GM23338 (cell line): ENCODE data around the gene MR1. TPM values are rescaled to one million over a fixed set of nuclear protein-coding genes. Genes with fewer than 3 reads are reported as not detected.

Experiments
- ATAC-seq: fragments of 200-7000 bp; cut with Tn5 transposase; 3 replicates; pipeline ENCODE4 v1.9.1; 2020
- DNase-seq: peaks from one replicate; pipeline ENCODE4 v3.0.0-alpha.2; 2015; ENCODE audit warnings: low spot score
- H2AFZ ChIP-seq: fragments of 200-600 bp; sonication (generic); 2 replicates; pipeline ENCODE4 v1.8.0; 2016; ENCODE audit warnings: antibody characterized with exemption, mild to moderate bottlenecking, moderate library complexity
- H3F3A ChIP-seq: fragments of 200-600 bp; sonication (generic); replicated peaks from 2 replicates; pipeline ENCODE4 v1.8.0; 2017; ENCODE audit warnings: antibody characterized with exemption, mixed run types, low read depth
- H3K27ac ChIP-seq: fragments of 200-600 bp; sonication (generic); 2 replicates; pipeline ENCODE4 v1.6.1; 2016; ENCODE audit warnings: low read depth
- H3K27me3 ChIP-seq: fragments of 200-600 bp; sonication (generic); 2 replicates; pipeline ENCODE4 v1.8.0; 2016; ENCODE audit warnings: mild to moderate bottlenecking, mixed run types, moderate library complexity; ENCODE audit not compliant: insufficient read depth
- H3K36me3 ChIP-seq: fragments of 200-600 bp; sonication (generic); 2 replicates; pipeline ENCODE4 v1.8.0; 2016; ENCODE audit warnings: mild to moderate bottlenecking; ENCODE audit not compliant: insufficient read depth
- H3K4me1 ChIP-seq: fragments of 200-600 bp; sonication (generic); 2 replicates; pipeline ENCODE4 v1.8.0; 2016; ENCODE audit warnings: mild to moderate bottlenecking, moderate library complexity; ENCODE audit not compliant: insufficient read depth
- H3K4me2 ChIP-seq: fragments of 200-600 bp; sonication (generic); 2 replicates; pipeline ENCODE4 v1.7.1; 2017; ENCODE audit warnings: mixed run types
- H3K4me3 ChIP-seq: fragments of 200-600 bp; sonication (generic); 2 replicates; pipeline ENCODE4 v1.6.1; 2016; ENCODE audit warnings: mixed run types
- H3K79me2 ChIP-seq: fragments of 200-600 bp; sonication (generic); replicated peaks from 2 replicates; pipeline ENCODE4 v1.8.0; 2017; ENCODE audit warnings: mild to moderate bottlenecking; ENCODE audit not compliant: insufficient read depth
- H3K9me2 ChIP-seq: fragments of 200-600 bp; sonication (generic); 2 replicates; pipeline ENCODE4 v1.8.0; 2017; ENCODE audit not compliant: insufficient read depth
- H4K20me1 ChIP-seq: fragments of 200-600 bp; sonication (generic); replicated peaks from 2 replicates; pipeline ENCODE4 v1.8.0; 2017; ENCODE audit warnings: mild to moderate bottlenecking; ENCODE audit not compliant: insufficient read depth
- H3K27ac Mint-ChIP-seq: 2 replicates; pipeline ENCODE4 v1.8.0; 2020; ENCODE audit warnings: inconsistent platforms, mild to moderate bottlenecking, moderate library complexity, mixed read lengths
- H3K27me3 Mint-ChIP-seq: 3 replicates; pipeline ENCODE4 v1.8.0; 2022; ENCODE audit warnings: low read depth, mild to moderate bottlenecking, moderate library complexity, mixed read lengths, inconsistent platforms; ENCODE audit not compliant: insufficient read depth, poor library complexity
- H3K36me3 Mint-ChIP-seq: 3 replicates; pipeline ENCODE4 v1.8.0; 2021; ENCODE audit warnings: low read depth, mild to moderate bottlenecking, inconsistent platforms, moderate library complexity, mixed read lengths
- H3K4me1 Mint-ChIP-seq: 3 replicates; pipeline ENCODE4 v1.8.0; 2020; ENCODE audit warnings: mild to moderate bottlenecking, inconsistent platforms, mixed read lengths
- H3K4me3 Mint-ChIP-seq: 3 replicates; pipeline ENCODE4 v1.8.0; 2021; ENCODE audit warnings: moderate library complexity, mild to moderate bottlenecking, inconsistent platforms, mixed read lengths
- H3K9me3 Mint-ChIP-seq: 3 replicates; pipeline ENCODE4 v1.8.0; 2020; ENCODE audit warnings: moderate library complexity, mild to moderate bottlenecking, inconsistent platforms, mixed read lengths
- CREB1 ChIP-seq: fragments of 250-450 bp; sonication (Bioruptor Pico); IDR thresholded peaks from 2 replicates; pipeline ENCODE4 v1.5.0; 2020; ENCODE audit warnings: low read depth, mild to moderate bottlenecking, moderate library complexity
- EZH2 ChIP-seq: fragments of 200-600 bp; sonication (generic); IDR thresholded peaks from one replicate; pipeline ENCODE4 v1.8.0; 2017; ENCODE audit warnings: antibody characterized with exemption, mild to moderate bottlenecking, low read depth; ENCODE audit not compliant: unreplicated experiment
- JUNB ChIP-seq: IDR thresholded peaks from one replicate; pipeline ENCODE4 v1.6.1; 2016; ENCODE audit warnings: antibody characterized with exemption; ENCODE audit not compliant: unreplicated experiment
- POLR2AphosphoS5 ChIP-seq: IDR thresholded peaks from 2 replicates; pipeline ENCODE4 v1.6.1; 2016; ENCODE audit warnings: antibody characterized with exemption, low read depth
- ZNF114 ChIP-seq: fragments of 250-450 bp; sonication (Bioruptor Pico); IDR thresholded peaks from 2 replicates; pipeline ENCODE4 v1.5.0; 2020; ENCODE audit warnings: mild to moderate bottlenecking, moderate library complexity
- polyA plus RNA-seq: library from polyadenylated mRNA; unstranded; fragments of >200 nt; fragmentation: Nextera tagmentation; extraction: Ambion mirVana; gene quantifications from 2 replicates; pipeline ENCODE4 v1.2.1, GENCODE V29; 2016
- total RNA-seq: library from RNA; depleted of rRNA; stranded (reverse); fragments of >200 nt; shearing (Covaris generic); gene quantifications from 2 replicates; pipeline ENCODE4 v1.2.3, GENCODE V29; 2014
- TF ChIP-seq, protein P1 (sequence below): IDR thresholded peaks from one replicate; pipeline ENCODE4 v1.6.1; 2018; ENCODE audit warnings: antibody characterized with exemption; ENCODE audit not compliant: unreplicated experiment
- TF ChIP-seq, protein P2 (sequence below): fragments of 250-450 bp; sonication (Bioruptor Pico); IDR thresholded peaks from 2 replicates; pipeline ENCODE4 v1.5.0; 2020; ENCODE audit warnings: mild to moderate bottlenecking, moderate library complexity

The MR1 gene
- total and polyA plus RNA-seq, 2 experiments from 2014 or later: 0.18 TPM; not detected in 1

DNA sequence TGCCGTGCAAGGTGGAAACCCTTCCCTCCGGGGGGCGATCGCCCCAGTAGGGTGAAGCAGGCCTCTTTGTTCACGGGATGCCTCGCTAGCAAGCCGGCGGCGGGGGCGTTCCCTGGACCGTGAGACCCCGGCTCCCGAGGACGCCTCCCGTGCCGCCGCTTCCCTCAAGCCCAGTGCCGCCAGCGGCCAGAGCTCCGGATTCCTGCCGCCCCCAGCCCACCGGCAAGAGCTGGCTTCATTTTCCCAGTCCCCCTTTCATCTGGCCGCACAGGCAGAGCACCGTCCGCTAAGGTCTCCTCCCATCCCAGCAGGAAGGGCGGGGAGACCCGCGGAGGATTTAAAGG lies 71.0 kb downstream of the MR1 start (continued):
- TF ChIP-seq, protein P1, sequence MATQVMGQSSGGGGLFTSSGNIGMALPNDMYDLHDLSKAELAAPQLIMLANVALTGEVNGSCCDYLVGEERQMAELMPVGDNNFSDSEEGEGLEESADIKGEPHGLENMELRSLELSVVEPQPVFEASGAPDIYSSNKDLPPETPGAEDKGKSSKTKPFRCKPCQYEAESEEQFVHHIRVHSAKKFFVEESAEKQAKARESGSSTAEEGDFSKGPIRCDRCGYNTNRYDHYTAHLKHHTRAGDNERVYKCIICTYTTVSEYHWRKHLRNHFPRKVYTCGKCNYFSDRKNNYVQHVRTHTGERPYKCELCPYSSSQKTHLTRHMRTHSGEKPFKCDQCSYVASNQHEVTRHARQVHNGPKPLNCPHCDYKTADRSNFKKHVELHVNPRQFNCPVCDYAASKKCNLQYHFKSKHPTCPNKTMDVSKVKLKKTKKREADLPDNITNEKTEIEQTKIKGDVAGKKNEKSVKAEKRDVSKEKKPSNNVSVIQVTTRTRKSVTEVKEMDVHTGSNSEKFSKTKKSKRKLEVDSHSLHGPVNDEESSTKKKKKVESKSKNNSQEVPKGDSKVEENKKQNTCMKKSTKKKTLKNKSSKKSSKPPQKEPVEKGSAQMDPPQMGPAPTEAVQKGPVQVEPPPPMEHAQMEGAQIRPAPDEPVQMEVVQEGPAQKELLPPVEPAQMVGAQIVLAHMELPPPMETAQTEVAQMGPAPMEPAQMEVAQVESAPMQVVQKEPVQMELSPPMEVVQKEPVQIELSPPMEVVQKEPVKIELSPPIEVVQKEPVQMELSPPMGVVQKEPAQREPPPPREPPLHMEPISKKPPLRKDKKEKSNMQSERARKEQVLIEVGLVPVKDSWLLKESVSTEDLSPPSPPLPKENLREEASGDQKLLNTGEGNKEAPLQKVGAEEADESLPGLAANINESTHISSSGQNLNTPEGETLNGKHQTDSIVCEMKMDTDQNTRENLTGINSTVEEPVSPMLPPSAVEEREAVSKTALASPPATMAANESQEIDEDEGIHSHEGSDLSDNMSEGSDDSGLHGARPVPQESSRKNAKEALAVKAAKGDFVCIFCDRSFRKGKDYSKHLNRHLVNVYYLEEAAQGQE: no peak

DNA sequence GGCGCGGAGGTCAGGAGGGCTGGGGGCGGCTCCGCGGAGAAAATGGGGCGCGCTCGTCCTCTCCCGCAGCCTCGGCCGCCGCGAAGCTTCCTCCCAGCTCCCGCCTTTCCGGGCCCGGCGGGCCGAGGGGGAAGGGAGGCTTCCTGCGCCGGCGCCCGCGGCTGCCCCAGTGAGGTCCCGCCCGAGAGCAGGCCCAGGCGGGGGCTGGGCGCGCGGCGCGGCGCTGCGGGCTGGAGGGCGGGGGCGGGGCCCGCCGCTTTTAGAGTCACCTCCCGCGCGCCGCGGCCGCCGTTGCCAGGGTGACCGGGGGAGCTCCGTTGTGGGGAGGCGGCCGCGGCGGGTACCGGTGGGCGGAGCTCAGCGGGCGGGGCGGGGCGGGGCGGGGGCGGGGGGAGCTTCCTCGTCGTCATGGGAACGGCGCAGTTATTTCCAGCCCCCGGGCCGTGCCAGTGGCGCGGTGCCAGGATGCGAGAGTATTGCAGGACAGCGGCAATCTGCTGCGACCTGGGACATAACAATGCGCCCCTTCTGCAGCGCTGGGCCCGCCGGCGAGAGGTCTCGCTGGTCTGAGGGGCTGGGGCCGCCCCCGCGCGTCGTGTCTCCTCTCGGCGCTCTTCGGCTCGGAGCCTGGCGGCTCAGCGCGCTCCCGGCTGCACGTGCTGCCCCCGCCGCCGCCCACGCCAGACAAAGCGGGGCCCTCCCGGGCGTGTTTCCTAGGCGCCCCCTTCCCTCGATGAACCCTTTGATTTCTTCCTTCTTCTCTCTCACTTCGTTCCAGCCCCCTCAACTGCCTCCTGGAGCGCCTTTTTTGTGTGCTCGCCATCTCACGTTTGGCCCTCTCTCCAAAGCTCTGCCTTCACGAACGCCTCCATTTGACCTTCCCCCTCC lies 71.6 kb downstream of the MR1 start:
- Histone ChIP-seq H2AFZ (peak overlapping the region; percentile 93), H3K27ac (no peak overlapping the region), H4K20me1 (no peaks in the 10 kb centered on the region; the same call in 1 of the 2 replicates), H3K4me3 (peak overlapping the region; percentile 78), H3K9me2 (no peaks in the 10 kb centered on the region), H3K79me2 (no peaks in the 10 kb centered on the region), H3K4me1 (peaks cover 78% of the 10 kb centered on the region), H3K4me2 (peak overlapping the region; percentile 89), H3K27me3 (peaks cover 83% of the 10 kb centered on the region), H3K36me3 (no peaks in the 10 kb centered on the region), H3F3A (peaks cover 18% of the 10 kb centered on the region; the same call in 1 of the 2 replicates)
- Mint-ChIP-seq H3K27me3 (peaks cover 52% of the 10 kb centered on the region), H3K27ac (no peak overlapping the region), H3K4me1 (peaks cover 78% of the 10 kb centered on the region), H3K4me3 (peak overlapping the region; percentile 88), H3K36me3 (peaks cover 4% of the 10 kb centered on the region; the same call in 1 of the 3 replicates), H3K9me3 (no peaks in the 10 kb centered on the region; the same call in 2 of the 3 replicates)
- peak; percentile 86 for DNase-seq
- peak; percentile 57 for ATAC-seq
- TF ChIP-seq, protein P2, sequence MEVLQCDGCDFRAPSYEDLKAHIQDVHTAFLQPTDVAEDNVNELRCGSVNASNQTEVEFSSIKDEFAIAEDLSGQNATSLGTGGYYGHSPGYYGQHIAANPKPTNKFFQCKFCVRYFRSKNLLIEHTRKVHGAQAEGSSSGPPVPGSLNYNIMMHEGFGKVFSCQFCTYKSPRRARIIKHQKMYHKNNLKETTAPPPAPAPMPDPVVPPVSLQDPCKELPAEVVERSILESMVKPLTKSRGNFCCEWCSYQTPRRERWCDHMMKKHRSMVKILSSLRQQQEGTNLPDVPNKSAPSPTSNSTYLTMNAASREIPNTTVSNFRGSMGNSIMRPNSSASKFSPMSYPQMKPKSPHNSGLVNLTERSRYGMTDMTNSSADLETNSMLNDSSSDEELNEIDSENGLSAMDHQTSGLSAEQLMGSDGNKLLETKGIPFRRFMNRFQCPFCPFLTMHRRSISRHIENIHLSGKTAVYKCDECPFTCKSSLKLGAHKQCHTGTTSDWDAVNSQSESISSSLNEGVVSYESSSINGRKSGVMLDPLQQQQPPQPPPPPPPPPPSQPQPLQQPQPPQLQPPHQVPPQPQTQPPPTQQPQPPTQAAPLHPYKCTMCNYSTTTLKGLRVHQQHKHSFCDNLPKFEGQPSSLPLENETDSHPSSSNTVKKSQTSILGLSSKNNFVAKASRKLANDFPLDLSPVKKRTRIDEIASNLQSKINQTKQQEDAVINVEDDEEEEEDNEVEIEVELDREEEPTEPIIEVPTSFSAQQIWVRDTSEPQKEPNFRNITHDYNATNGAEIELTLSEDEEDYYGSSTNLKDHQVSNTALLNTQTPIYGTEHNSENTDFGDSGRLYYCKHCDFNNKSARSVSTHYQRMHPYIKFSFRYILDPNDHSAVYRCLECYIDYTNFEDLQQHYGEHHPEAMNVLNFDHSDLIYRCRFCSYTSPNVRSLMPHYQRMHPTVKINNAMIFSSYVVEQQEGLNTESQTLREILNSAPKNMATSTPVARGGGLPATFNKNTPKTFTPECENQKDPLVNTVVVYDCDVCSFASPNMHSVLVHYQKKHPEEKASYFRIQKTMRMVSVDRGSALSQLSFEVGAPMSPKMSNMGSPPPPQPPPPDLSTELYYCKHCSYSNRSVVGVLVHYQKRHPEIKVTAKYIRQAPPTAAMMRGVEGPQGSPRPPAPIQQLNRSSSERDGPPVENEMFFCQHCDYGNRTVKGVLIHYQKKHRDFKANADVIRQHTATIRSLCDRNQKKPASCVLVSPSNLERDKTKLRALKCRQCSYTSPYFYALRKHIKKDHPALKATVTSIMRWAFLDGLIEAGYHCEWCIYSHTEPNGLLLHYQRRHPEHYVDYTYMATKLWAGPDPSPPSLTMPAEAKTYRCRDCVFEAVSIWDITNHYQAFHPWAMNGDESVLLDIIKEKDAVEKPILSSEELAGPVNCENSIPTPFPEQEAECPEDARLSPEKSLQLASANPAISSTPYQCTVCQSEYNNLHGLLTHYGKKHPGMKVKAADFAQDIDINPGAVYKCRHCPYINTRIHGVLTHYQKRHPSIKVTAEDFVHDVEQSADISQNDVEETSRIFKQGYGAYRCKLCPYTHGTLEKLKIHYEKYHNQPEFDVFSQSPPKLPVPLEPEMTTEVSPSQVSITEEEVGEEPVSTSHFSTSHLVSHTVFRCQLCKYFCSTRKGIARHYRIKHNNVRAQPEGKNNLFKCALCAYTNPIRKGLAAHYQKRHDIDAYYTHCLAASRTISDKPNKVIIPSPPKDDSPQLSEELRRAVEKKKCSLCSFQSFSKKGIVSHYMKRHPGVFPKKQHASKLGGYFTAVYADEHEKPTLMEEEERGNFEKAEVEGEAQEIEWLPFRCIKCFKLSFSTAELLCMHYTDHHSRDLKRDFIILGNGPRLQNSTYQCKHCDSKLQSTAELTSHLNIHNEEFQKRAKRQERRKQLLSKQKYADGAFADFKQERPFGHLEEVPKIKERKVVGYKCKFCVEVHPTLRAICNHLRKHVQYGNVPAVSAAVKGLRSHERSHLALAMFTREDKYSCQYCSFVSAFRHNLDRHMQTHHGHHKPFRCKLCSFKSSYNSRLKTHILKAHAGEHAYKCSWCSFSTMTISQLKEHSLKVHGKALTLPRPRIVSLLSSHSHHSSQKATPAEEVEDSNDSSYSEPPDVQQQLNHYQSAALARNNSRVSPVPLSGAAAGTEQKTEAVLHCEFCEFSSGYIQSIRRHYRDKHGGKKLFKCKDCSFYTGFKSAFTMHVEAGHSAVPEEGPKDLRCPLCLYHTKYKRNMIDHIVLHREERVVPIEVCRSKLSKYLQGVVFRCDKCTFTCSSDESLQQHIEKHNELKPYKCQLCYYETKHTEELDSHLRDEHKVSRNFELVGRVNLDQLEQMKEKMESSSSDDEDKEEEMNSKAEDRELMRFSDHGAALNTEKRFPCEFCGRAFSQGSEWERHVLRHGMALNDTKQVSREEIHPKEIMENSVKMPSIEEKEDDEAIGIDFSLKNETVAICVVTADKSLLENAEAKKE: no peak
- TF ChIP-seq, protein P1: no peak
- no peak for TF ChIP-seq EZH2
- TF ChIP-seq CREB1: no peak
- no peak for TF ChIP-seq POLR2AphosphoS5
- no peak for TF ChIP-seq JUNB
- TF ChIP-seq ZNF114 (CRISPR knock-in tag): no peak
